Measurements from ENCODE around the gene TET3. TPM values are rescaled to one million over a fixed set of nuclear protein-coding genes. Genes with fewer than 3 reads are reported as not detected.
A peak's percentile ranks its signal among the peaks of the same experiment; 100 is the strongest.

The TET3 gene
- total and polyA plus RNA-seq, 2 of the 4 experiments (the other 2 are of a cell fraction) = 1.6 to 1.8 TPM

DNA sequence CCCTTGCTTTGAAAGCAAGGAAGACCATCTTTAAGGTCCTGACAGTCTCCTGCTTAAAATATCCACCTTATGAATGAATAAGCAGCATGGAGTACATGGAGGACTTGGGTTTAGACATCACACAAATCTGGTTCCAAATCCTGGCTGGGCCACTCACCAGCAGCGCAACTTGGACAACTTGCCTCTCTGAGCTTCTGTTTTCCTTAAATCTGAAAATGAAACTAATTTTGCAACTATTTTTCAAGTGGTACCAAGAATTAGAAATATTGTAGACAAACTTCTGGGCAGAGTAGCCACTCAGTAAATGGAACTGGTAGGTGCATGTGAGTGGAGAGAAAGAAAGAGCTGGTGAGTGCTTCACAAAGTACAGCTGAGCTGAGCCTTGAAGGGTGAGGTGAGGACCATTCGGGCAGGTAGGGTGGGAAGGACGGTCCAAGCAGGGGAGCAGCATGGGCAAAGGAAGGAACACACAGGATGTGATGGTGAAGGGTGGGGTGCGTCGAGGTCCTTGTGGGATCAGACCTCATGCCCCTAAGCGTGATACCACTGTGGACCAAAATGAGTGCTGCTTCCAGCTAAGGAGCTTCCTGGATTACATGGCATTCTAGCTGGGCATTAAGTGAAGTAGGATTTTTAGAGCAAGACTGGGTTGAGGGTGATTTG, 14.4 kb upstream of the TET3 start:
- H4K8ac ChIP-seq (ENCODE audit: low read depth in 2 of 2, low read length in 2 of 2) = no peak overlapping the region
- H3K4ac ChIP-seq (ENCODE audit: low read depth, low read length) = peak overlapping the region; percentile 37; the same call in 1 of the 2 replicates
- peak overlapping the region; percentile 79; the same call in 1 of the 2 replicates for H2AK5ac ChIP-seq (ENCODE audit: low read depth, low read length)
- H3K27me3 ChIP-seq (ENCODE audit: control insufficient read depth, insufficient read depth, low read length) = peaks cover 2% of the 10 kb centered on the region; the same call in 1 of the 2 replicates
- dilution Hi-C loops (cut with HindIII; ENCODE audit: low sequenced_read_pairs, unreplicated experiment) = no loop called here
- H3K4me2 ChIP-seq (ENCODE audit: low read depth, low read length) = no peak overlapping the region
- peaks cover 4% of the 10 kb centered on the region; the same call in 1 of the 2 replicates for H3K9me1 ChIP-seq (ENCODE audit: insufficient read depth, low read length)
- no peaks in the 10 kb centered on the region for H3K36me3 ChIP-seq (ENCODE audit: control insufficient read depth, insufficient read depth, low read length)
- no peaks in the 10 kb centered on the region for H3K79me1 ChIP-seq (ENCODE audit: low read depth in 1 of 2, low read length in 2 of 2)
- H3K4me1 ChIP-seq (ENCODE audit: control insufficient read depth, insufficient read depth, low read length) = peaks cover 4% of the 10 kb centered on the region; the same call in 1 of the 2 replicates
- intact Hi-C loops (cut with micrococcal nuclease) = no loop called here
- H2BK20ac ChIP-seq (ENCODE audit: low read depth, low read length) = no peak overlapping the region
- no peak for DNase-seq
- H3K27ac ChIP-seq (ENCODE audit: insufficient read depth, low read length) = no peak overlapping the region
- no peak overlapping the region for H3K18ac ChIP-seq (ENCODE audit: low read depth, low read length)
- ChIA-PET CTCF (no interaction called here), POLR2A (ENCODE audit: unreplicated experiment) (interaction anchor here (0.5 kb wide), 1 partner anchor 124 kb away, joined by 3 read pairs; no protein-coding TSS in a partner anchor)
- H3K9ac ChIP-seq (ENCODE audit: low read depth, low read length) = no peak overlapping the region
- peak overlapping the region; percentile 24 for H2AFZ ChIP-seq (replicated peaks; ENCODE audit: low read length, poor library complexity)
- H3K56ac ChIP-seq (ENCODE audit: extremely low read depth, insufficient read depth, low read length) = no peak overlapping the region
- ATAC-seq (ENCODE audit: low read depth) = no peak
- no peak overlapping the region for H2BK5ac ChIP-seq (ENCODE audit: low read depth, low read length, poor library complexity, severe bottlenecking)
- no peak overlapping the region for H2BK120ac ChIP-seq (ENCODE audit: low read depth, low read length)
- no peak overlapping the region; the same call in 1 of the 2 replicates for H3K14ac ChIP-seq (replicated peaks; ENCODE audit: low read depth, low read length)
- H4K5ac ChIP-seq (ENCODE audit: low read depth, low read length) = no peak overlapping the region
- in situ Hi-C loops (cut with MboI; ENCODE audit: low sequenced_read_pairs) = no loop called here
- no peaks in the 10 kb centered on the region for H4K20me1 ChIP-seq (ENCODE audit: insufficient read depth, low read length)
- no peak overlapping the region; the same call in 2 of the 3 replicates for H2BK15ac ChIP-seq (ENCODE audit: low read depth, low read length)
- H4K91ac ChIP-seq (ENCODE audit: insufficient read depth, low read depth, low read length) = no peak overlapping the region
- H3K4me3 ChIP-seq (ENCODE audit: insufficient read depth, low read depth, low read length) = no peak overlapping the region
- H3K23ac ChIP-seq (ENCODE audit: low read depth, low read length) = no peak overlapping the region
- BruUV-seq (replicated peaks) = no TSS peak
- H2AK9ac ChIP-seq (replicated peaks; ENCODE audit: low read depth, low read length, poor library complexity) = no peak overlapping the region
- no peaks in the 10 kb centered on the region for H3K9me3 ChIP-seq (ENCODE audit: control insufficient read depth, insufficient read depth, low read length)
- WGBS, 2 experiments (ENCODE audit: extremely low coverage in 2 of 2, insufficient read length in 1 of 2) = 94% methylated on average over 2 of the region's 6 CpGs; no CpG with 5 or more reads in 1 of the 2 experiments
- no peak for TF ChIP-seq RCOR1 (IDR thresholded peaks at IDR 0.05; ENCODE audit: insufficient replicate concordance, low read length)
- TF ChIP-seq FOS (IDR thresholded peaks at IDR 0.05; ENCODE audit: low read depth, low read length) = no peak
- TF ChIP-seq BHLHE40 (IDR thresholded peaks at IDR 0.05; ENCODE audit: low read depth, low read length) = no peak
- TF ChIP-seq POLR2A (IDR thresholded peaks at IDR 0.05; ENCODE audit: low read depth, low read length) = no peak
- TF ChIP-seq MXI1 (IDR thresholded peaks at IDR 0.05; ENCODE audit: borderline replicate concordance, low read depth, low read length) = no peak
- TF ChIP-seq NFE2L2 (IDR thresholded peaks at IDR 0.05; ENCODE audit: low read depth, low read length) = no peak
- no peak for TF ChIP-seq RAD21 (IDR thresholded peaks at IDR 0.05; ENCODE audit: low read length)
- TF ChIP-seq, protein P1, sequence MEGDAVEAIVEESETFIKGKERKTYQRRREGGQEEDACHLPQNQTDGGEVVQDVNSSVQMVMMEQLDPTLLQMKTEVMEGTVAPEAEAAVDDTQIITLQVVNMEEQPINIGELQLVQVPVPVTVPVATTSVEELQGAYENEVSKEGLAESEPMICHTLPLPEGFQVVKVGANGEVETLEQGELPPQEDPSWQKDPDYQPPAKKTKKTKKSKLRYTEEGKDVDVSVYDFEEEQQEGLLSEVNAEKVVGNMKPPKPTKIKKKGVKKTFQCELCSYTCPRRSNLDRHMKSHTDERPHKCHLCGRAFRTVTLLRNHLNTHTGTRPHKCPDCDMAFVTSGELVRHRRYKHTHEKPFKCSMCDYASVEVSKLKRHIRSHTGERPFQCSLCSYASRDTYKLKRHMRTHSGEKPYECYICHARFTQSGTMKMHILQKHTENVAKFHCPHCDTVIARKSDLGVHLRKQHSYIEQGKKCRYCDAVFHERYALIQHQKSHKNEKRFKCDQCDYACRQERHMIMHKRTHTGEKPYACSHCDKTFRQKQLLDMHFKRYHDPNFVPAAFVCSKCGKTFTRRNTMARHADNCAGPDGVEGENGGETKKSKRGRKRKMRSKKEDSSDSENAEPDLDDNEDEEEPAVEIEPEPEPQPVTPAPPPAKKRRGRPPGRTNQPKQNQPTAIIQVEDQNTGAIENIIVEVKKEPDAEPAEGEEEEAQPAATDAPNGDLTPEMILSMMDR (conservative IDR thresholded peaks at IDR 0.05; ENCODE audit: low read depth, low read length) = no peak
- TF ChIP-seq ELK1 (IDR thresholded peaks at IDR 0.05; ENCODE audit: borderline replicate concordance, low read depth, low read length) = no peak
- TF ChIP-seq, protein P2, sequence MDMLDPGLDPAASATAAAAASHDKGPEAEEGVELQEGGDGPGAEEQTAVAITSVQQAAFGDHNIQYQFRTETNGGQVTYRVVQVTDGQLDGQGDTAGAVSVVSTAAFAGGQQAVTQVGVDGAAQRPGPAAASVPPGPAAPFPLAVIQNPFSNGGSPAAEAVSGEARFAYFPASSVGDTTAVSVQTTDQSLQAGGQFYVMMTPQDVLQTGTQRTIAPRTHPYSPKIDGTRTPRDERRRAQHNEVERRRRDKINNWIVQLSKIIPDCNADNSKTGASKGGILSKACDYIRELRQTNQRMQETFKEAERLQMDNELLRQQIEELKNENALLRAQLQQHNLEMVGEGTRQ (IDR thresholded peaks at IDR 0.05; ENCODE audit: low read depth, low read length) = no peak
- TF ChIP-seq CHD1 (IDR thresholded peaks at IDR 0.05; ENCODE audit: low read depth, low read length) = no peak
- no peak for TF ChIP-seq MAFK (IDR thresholded peaks at IDR 0.05; ENCODE audit: low read depth, low read length)
- no peak for TF ChIP-seq CEBPB (IDR thresholded peaks at IDR 0.05; ENCODE audit: low read depth, low read length)
- TF ChIP-seq RFX5 (IDR thresholded peaks at IDR 0.05; ENCODE audit: low read depth, low read length) = no peak
- no peak for TF ChIP-seq SMC3 (IDR thresholded peaks at IDR 0.05; ENCODE audit: low read depth, low read length)
